G401.6 (cell line): Measurements from ENCODE around the gene MAPK11.

Experiments
- FAIRE-seq: peaks from 2 replicates; lab custom pipeline; 2012; peaks lifted over from hg19 to GRCh38; lab: Jason Lieb, UNC

MAPK11 gene

DNA sequence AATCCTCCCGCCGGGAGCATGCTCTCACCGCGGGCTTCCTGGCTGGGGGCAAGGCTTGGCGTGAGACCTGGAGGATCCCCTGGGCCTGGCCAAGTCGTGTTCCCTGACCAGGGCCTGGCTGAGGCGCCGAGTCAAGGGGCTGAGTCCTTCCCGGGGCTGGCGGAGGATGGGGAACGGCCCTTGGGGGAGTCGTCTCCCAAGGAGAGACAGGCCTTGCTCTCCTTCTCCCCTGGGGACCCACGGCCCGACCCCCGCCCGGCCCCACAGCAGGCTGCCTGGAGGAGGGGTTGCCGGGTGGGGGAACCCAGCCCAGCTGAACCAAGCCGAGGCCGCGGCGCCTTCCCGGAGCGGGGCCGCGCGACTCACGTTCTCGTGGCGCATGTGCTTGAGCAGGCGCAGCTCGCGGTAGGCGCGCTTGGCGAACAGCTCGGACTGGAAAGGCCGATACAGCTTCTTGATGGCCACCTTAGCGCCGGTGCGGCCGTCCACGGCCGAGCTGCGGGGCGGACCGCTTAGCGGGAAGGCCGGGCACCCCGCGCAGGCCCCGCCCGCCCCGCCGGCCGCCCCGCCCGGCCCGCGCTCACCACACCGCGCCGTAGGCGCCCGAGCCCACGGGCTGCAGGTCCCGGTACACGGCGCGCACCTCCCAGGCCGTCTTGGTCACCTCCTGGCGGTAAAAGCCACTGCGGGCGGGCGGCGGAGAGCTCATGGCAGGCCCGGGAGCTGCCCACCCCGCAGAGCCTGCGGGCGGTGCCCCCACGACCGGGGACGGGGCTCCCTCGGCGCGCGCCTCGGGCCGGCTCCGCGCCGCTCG is 9.2 kb downstream of the MAPK11 start:
- FAIRE-seq: no peak

DNA sequence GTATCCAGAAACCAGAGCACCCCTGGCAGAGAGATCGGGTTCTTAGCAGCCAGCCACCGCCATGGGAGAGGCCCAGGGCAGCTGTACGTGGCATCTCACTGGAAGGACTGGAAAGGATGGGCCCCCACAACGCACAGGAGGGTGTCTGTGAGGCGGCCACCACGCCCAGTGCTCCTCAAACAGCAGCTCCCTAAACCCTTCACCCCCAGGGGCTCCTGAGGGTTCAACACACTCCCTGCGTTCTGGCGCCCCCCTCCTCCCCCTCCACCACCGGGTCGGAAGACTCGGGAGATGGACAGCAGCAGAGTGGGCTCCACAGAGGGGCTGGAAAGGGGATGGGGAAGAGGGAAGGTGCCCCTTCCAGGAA is 9.8 kb downstream of the MAPK11 start:
- FAIRE-seq: no peak

DNA sequence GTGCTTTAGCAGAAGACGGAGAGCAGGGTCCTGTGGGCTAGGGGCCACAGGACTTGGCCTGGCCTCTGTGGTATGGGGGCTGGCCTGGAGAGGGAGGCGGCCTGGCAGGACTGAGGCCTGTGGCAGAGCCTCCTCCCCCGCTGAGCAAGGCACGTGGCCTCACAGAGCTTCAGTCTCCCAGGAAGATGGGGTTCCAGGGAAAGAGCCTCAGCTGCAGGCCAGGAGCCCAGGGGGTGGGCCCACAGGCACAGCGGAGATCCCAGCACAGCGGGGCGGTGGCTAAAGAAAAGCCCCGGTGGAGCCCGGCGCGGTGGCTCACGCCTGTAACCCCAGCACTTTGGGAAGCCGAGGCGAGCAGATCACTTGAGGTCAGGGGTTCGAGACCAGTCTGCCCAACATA is 10.9 kb downstream of the MAPK11 start:
- FAIRE-seq: no peak

DNA sequence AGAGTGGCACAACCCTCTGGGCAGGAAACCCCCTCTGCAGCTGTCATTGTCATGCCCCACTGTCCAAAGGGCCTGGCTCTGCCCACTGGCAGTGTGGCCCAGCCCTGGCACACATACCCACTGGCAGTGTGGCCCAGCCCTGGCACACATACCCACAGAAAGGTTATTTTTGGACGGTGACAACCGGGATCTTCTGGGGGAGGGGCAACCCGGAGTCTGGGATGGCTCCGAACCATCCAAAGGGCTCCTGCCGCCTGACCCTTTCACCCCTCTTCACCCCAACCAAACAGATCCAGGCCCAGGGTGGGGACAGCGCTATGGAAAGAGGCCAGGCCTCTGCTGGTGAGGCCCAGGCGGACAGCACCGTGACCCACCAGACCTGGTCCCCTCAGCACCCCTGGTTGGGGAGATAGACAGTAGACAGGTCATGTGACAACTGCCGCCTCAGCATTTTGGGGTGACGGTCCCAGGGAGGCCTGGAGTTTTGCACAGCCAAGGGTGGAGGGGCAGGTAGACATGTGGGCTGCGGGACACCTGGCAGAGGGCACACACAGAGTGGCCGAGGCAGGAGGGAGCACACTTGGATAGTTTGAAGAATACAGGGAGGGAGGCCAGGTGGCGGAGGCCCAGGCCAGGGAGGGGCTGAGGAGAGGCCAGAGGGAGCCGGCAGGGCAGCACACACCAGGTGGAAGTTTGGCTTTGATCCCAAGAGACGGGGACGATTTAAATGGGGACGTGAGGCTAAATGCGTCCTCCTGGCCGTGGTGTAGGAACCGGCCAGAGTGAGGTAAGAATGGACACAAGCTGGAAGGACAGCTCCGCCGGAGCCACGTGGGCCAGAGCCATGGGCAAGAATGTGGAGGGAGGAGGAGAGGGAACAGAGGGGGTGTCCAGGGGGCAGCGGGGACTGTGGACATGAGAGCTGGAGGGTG is 11.6 kb downstream of the MAPK11 start:
- no peak for FAIRE-seq

DNA sequence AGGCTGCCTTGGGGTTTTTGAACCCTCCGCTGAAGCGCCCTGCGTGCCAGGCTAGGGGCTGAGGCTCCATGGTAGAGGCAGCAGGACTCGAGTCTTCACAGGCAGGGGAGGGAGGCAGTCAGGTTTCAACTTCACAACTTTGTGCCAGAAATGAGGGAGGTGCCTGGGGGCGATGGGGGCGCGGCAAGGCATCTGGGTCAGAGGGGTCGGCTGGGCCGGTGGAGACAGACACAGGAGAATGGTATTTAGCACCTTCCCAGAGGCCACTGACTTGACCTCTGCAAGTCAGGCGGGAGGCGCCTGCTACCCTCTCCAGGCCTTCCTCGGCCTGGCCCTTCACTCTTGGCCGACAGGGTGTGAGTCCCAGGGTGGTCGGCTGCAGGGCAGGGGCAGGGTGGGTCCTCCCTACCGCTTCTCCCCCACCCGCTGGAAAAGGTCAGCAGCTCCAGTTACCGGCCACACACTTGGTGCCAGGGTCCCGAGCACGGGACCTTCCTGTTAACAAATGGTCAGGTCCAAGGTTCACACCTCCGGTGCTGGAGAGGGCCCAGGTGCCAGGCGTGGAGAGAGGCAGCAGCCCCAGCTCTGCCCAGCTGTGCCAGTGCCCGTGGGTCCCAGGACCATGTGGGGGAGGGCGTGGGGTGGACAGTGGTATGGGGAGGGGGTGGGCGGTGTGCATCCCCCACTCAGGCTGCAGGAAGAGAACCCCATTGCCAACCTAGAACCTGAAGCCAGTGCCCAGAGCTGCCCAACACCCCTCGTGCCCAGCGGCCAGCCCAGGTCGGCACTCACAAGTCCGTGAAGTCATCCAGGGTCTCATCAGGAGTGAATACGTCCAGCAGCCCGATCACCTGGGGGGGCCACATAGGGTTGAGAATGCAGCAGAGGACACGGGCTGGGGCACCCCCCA is 12.5 kb downstream of the MAPK11 start:
- FAIRE-seq: no peak

GRCh38 chr22:50257041-50257440 is 13.1 kb downstream of the MAPK11 start:
- FAIRE-seq: no peak

- no peak for FAIRE-seq
Observed at GRCh38 chr22:50256258-50256862, 13.8 kb downstream of the MAPK11 start.

GRCh38 chr22:50255607-50256006 is 14.6 kb downstream of the MAPK11 start:
- no peak for FAIRE-seq

DNA sequence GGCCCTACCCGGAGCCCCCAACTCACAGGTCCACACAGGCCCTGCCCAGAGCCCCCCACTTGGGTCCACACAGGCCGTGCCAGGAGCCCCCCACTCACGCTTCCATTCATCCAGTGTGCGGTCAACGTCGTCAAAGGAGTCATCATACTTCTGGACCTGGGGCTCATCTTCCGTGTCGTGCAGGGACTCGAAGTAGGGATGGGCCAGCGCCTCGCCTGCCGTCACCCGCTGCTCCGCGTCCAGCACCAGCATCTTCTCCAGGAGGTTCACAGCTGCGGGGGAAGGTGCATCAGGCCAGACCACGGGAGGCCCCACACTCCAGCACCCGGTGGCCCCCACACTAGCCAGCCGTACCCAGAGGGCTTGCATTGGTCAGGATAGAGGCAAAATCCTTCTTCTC is 15.1 kb downstream of the MAPK11 start:
- no peak for FAIRE-seq

DNA sequence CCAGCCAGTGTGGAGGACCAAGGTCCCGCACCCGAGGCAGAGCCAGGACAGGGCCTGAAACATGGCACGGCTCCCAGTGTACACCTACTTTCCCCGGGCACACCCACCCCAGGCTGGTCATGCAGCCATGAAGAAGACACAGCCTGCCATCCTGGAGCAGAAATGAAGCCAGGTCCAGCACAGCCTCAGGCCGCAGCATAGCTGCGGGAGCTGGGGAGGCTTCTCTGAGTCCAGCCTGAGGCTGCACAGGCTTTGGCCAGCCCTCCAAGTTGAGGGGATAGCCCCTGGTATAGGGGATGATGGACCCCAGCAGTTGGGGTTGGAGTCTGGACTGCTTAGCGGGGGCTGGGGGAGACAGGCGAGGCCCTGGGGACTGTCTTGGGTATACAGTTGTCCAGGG is 16.2 kb downstream of the MAPK11 start:
- FAIRE-seq: no peak

- FAIRE-seq: no peak
Observed at GRCh38 chr22:50253046-50253915, 16.9 kb downstream of the MAPK11 start.

DNA sequence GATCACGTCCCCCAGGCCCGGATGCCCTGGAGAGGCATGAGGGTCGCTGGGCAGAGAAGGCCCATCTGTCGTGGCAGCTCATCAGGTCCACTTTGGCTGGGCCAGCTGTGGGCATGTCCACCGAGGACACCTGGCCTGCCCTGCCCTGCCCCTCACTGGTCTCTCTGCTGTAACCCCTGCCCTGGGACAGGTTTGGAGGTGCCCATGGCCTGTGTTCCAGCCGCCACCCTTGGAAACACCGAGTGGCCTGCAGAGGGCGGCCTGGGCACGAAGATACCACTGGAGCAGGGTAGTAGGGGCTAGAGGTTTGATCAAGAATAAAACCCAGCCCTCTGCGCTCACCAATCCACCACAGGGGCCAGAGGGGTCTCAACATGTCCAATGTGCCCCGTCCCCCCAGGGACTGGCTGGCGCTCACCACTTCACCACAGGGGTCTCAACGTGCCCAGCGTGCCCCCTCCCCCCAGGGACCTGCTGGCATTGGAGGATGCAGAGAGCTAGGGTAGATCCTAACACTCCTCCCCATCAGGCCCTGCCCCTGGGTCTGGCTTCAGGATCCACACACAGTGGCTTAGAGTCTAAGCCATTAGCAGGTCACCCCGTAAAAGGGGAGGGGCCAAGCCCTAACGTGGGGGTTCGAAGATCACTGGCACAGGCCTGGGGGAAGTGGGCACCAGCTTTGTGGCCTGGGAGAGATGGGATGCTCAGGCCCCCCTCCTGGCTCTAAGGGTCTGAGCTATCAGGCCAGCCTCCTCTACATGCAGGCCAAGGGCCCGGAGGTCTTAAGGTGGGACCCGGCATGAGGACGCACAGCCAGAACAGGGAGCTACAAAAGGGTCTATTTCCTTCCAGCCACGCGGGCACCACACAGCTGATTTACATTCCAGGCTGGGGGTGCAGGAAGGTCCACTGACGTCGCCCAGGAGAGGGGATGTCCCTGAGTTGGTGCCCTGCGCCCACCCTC is 17.8 kb downstream of the MAPK11 start:
- FAIRE-seq: peak; percentile 67

DNA sequence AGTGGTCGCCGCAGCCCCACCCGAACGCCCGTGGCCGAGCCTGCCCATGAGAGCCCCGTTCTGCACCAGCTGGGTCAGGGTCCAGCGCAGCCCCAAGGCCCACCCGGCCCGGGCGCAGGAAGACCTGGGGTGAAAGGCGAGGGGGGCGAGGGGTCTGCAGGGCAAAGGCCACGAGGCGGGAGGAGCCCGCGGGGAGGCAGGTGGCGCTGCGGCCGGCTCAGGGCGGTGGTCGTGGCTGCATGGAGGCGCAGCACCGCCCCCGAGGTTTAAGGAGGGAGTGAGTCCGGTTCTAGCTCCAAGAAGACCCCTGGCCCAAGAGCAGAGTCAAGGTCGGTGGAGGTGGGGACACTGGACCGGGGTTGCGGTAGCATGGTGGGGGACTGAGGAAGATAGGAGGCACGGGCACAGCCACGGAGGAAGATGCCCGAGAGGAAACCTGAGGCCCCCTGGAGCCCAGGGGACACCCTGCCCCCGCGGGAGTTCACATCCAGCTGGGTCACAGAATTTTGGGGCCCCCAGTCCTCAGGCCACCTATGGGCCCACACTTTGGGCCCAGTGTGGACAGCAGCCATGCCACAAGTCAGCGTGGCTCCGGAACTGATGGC is 18.6 kb downstream of the MAPK11 start:
- no peak for FAIRE-seq

DNA sequence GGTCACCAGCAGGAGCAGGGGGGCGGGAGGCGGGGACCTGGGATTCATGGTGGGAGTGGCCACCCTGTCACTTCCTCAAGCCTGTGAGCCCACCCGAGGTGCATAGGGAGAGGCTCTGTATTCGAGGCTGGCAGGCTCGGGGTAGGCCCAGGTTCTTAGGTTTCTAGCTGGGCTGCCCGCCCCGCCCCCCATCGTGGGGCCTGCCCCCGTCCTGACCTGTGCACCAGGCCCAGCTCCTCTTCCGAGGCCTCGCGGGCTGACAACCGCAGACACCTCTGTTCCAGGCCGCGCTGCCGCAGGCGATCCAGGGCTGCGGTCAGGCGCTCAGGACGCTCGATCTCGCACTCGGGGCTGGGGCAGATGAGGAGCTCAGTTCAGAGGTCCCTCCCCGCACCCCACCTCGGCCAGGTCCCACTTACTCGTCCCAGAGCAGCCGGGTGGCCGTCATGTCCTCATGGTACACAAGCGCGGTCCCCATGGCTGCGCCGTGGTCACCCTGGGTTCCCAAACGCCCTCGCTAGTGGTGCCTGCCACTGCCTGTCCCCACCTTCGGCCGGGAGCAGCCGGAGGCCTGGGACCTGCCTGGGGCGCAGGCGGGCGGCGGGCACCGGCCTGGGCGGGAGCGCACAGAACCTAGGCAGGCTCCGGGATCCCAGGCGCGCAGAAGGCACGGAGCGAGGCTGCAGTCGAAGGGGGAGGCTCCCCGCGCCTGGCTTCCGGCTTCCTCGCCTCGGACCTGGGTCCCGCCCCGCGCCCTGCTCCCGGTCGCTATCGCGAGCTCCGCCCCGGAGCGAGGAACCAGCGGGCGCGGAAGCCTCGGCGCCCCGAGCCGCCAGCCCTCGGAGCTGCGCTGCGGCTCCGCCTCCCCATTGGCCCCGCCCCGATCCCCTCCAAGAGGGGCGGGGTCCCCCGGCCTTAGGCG is 19.4 kb downstream of the MAPK11 start, which contains the start of gene HDAC10:
TSS of gene HDAC10 (minus strand) at position 711 of the 922 bp plus-strand sequence. CDS start at position 478, 233 bp downstream.
- FAIRE-seq: no peak

DNA sequence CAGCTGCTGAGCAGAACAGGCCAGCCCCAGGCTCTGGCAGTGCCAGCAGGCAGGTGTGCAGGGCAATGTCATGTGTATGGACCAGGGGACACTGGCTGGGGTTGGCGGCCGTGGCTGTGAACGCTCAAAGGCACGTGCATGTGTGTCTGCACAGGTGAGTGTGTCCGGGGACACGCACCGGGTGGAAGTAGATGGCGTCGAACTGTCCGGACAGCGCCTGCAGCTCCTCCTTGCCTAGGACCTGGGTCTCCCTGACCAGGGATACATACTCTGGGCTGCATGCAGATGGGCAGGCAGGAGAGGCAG is 20.0 kb downstream of the MAPK11 start:
- FAIRE-seq: no peak

GRCh38 chr22:50249341-50250248 is 20.6 kb downstream of the MAPK11 start:
- FAIRE-seq: no peak
